ENCODE data around the gene DOK6. TPM values are rescaled to one million over a fixed set of nuclear protein-coding genes. Genes with fewer than 3 reads are reported as not detected.

Gene DOK6
- total RNA-seq, 4 donors from 2014 or later, result 0.20 to 0.37 (median 0.30) TPM

- Histone ChIP-seq H3K36me3 (no peaks in the 10 kb centered on the region), H3K4me1 (no peaks in the 10 kb centered on the region), H3K4me3 (no peak overlapping the region), H3K27me3 (no peaks in the 10 kb centered on the region), H3K27ac (no peak overlapping the region), H3K9me3 (no peaks in the 10 kb centered on the region)
- DNase-seq, result no peak
- no peak for TF ChIP-seq CTCF (IDR thresholded peaks at IDR 0.05)
- TF ChIP-seq POLR2AphosphoS5 (IDR thresholded peaks at IDR 0.05), result no peak
- TF ChIP-seq EP300 (IDR thresholded peaks at IDR 0.05; ENCODE audit: low read depth), result no peak
- TF ChIP-seq POLR2A (IDR thresholded peaks at IDR 0.05), result no peak
- intact Hi-C loops (cut with DNase I; ENCODE audit: low total_unique reads), result no loop called here
- 19 to 32% methylated on average over 3 of the region's 3 CpGs for WGBS, 2 donors (ENCODE audit: low coverage in 1 of 2)
- in situ Hi-C loops (cut with MboI; ENCODE audit: low pct_ligation_motif_present in 1 of 4, low pct_unique_long_range_greater_than_20kb in 1 of 4, low sequenced_read_pairs in 3 of 4), result no loop called here
Measured at GRCh38 chr18:69774831-69775230, 374.1 kb downstream of the DOK6 start.

GRCh38 chr18:69777248-69777647 lies 376.6 kb downstream of the DOK6 start:
- TF ChIP-seq EP300 (IDR thresholded peaks at IDR 0.05; ENCODE audit: low read depth) (no peak), CTCF (IDR thresholded peaks at IDR 0.05) (no peak), POLR2AphosphoS5 (IDR thresholded peaks at IDR 0.05) (no peak), POLR2A (IDR thresholded peaks at IDR 0.05) (no peak)
- no peaks in the 10 kb centered on the region for H3K36me3 ChIP-seq
- intact Hi-C loops (cut with DNase I; ENCODE audit: low total_unique reads), result no loop called here
- H3K27me3 ChIP-seq, result no peaks in the 10 kb centered on the region
- no peak overlapping the region for H3K4me3 ChIP-seq
- in situ Hi-C loops (cut with MboI; ENCODE audit: low pct_ligation_motif_present in 1 of 4, low pct_unique_long_range_greater_than_20kb in 1 of 4, low sequenced_read_pairs in 3 of 4), result no loop called here
- no peak for DNase-seq
- H3K4me1 ChIP-seq, result no peaks in the 10 kb centered on the region
- no peak overlapping the region for H3K27ac ChIP-seq
- no peaks in the 10 kb centered on the region for H3K9me3 ChIP-seq

GRCh38 chr18:69778680-69779079 lies 378.0 kb downstream of the DOK6 start:
- in situ Hi-C loops (cut with MboI; ENCODE audit: low pct_ligation_motif_present in 1 of 4, low pct_unique_long_range_greater_than_20kb in 1 of 4, low sequenced_read_pairs in 3 of 4), result no loop called here
- no peak overlapping the region for H3K4me3 ChIP-seq
- intact Hi-C loops (cut with DNase I; ENCODE audit: low total_unique reads), result no loop called here
- no peaks in the 10 kb centered on the region for H3K27me3 ChIP-seq
- H3K9me3 ChIP-seq, result no peaks in the 10 kb centered on the region
- no peak overlapping the region for H3K27ac ChIP-seq
- no peaks in the 10 kb centered on the region for H3K4me1 ChIP-seq
- DNase-seq, result no peak
- TF ChIP-seq POLR2A (IDR thresholded peaks at IDR 0.05) (no peak), POLR2AphosphoS5 (IDR thresholded peaks at IDR 0.05) (no peak), CTCF (IDR thresholded peaks at IDR 0.05) (no peak), EP300 (IDR thresholded peaks at IDR 0.05; ENCODE audit: low read depth) (no peak)
- WGBS, 2 donors (ENCODE audit: low coverage in 1 of 2), result 80 to 93% methylated on average over 1 of the region's 1 CpG
- no peaks in the 10 kb centered on the region for H3K36me3 ChIP-seq

- Histone ChIP-seq H3K4me1 (no peaks in the 10 kb centered on the region), H3K36me3 (no peaks in the 10 kb centered on the region), H3K27me3 (no peaks in the 10 kb centered on the region), H3K27ac (no peak overlapping the region), H3K9me3 (no peaks in the 10 kb centered on the region), H3K4me3 (no peak overlapping the region)
- intact Hi-C loops (cut with DNase I; ENCODE audit: low total_unique reads), result no loop called here
- TF ChIP-seq POLR2AphosphoS5 (IDR thresholded peaks at IDR 0.05) (no peak), CTCF (IDR thresholded peaks at IDR 0.05) (no peak), POLR2A (IDR thresholded peaks at IDR 0.05) (no peak), EP300 (IDR thresholded peaks at IDR 0.05; ENCODE audit: low read depth) (no peak)
- in situ Hi-C loops (cut with MboI; ENCODE audit: low pct_ligation_motif_present in 1 of 4, low pct_unique_long_range_greater_than_20kb in 1 of 4, low sequenced_read_pairs in 3 of 4), result no loop called here
- WGBS, 2 donors (ENCODE audit: low coverage in 1 of 2), result 80 to 87% methylated on average over 3 of the region's 3 CpGs
- DNase-seq, result no peak
Measured at GRCh38 chr18:69780851-69781250, 380.2 kb downstream of the DOK6 start.

All from transverse colon (tissue), 4 donors.